ENCODE measurements around the gene ZNF415. TPM values are rescaled to one million over a fixed set of nuclear protein-coding genes. Genes with fewer than 3 reads are reported as not detected.

ZNF415 gene
- total and polyA plus RNA-seq, 9 of the 15 experiments (the other 6 are each of a cell fraction or from before 2014, with no cell fraction given), result 0.06 to 0.82 (median 0.14) TPM; not detected in 2

- no peak for TF ChIP-seq CREB3L1 (IDR thresholded peaks at IDR 0.05; ENCODE audit: borderline replicate concordance, low read depth)
- no peak for TF ChIP-seq SAFB2 (IDR thresholded peaks at IDR 0.05; ENCODE audit: borderline replicate concordance, low read depth, low read length, severe bottlenecking)
Observed at GRCh38 chr19:53057904-53058580, 74.7 kb downstream of the ZNF415 start (continued).

Other genes with a start within 250 kb of the ZNF415 start
Only the 7 nearest of the 13 such genes appear.
- not detected in 2 replicates for gene ERVV-1, start 119.0 kb downstream of the ZNF415 start, total RNA-seq (2014; rRNA removed)
- gene ERVV-1, start 119.0 kb downstream of the ZNF415 start, total RNA-seq (2014; rRNA removed; fragmentation: Illumina TruSeq; extraction: Trizol), result not detected in 2 replicates
- not detected in 2 replicates for gene ERVV-1, start 119.0 kb downstream of the ZNF415 start, total RNA-seq (2015; rRNA removed; fragmentation: Illumina TruSeq; extraction: Trizol)
- not detected in 2 replicates for gene ERVV-1, start 119.0 kb downstream of the ZNF415 start, total RNA-seq (2021)
- gene ERVV-1, start 119.0 kb downstream of the ZNF415 start, polyA plus RNA-seq (2011; rRNA removed), result 0.05 and 0.08 TPM in 2 replicates
- not detected in 2 replicates for gene ERVV-1, start 119.0 kb downstream of the ZNF415 start, polyA plus RNA-seq (2014; fragmentation: Illumina TruSeq; extraction: Trizol)
- gene ERVV-1, start 119.0 kb downstream of the ZNF415 start, polyA plus RNA-seq (2014; fragmentation: Nextera tagmentation; extraction: Ambion mirVana), result not detected
- gene ERVV-1, start 119.0 kb downstream of the ZNF415 start, polyA plus RNA-seq (2014; rRNA removed), result not detected in 2 replicates
- gene ERVV-2, start 88.2 kb downstream of the ZNF415 start, total RNA-seq (2014; rRNA removed), result not detected in 2 replicates
- gene ERVV-2, start 88.2 kb downstream of the ZNF415 start, total RNA-seq (2014; rRNA removed; fragmentation: Illumina TruSeq; extraction: Trizol), result 0.07 TPM in 1 of 2 replicates, not detected in the other
- gene ERVV-2, start 88.2 kb downstream of the ZNF415 start, total RNA-seq (2015; rRNA removed; fragmentation: Illumina TruSeq; extraction: Trizol), result 0.07 TPM in 1 of 2 replicates, not detected in the other
- gene ERVV-2, start 88.2 kb downstream of the ZNF415 start, total RNA-seq (2021), result 0.07 TPM in 1 of 2 replicates, not detected in the other
- 0.07 and 0.08 TPM in 2 replicates for gene ERVV-2, start 88.2 kb downstream of the ZNF415 start, polyA plus RNA-seq (2011; rRNA removed)
- gene ERVV-2, start 88.2 kb downstream of the ZNF415 start, polyA plus RNA-seq (2014; fragmentation: Illumina TruSeq; extraction: Trizol), result 0.07 TPM in 1 of 2 replicates, not detected in the other
- gene ERVV-2, start 88.2 kb downstream of the ZNF415 start, polyA plus RNA-seq (2014; fragmentation: Nextera tagmentation; extraction: Ambion mirVana), result not detected
- gene ERVV-2, start 88.2 kb downstream of the ZNF415 start, polyA plus RNA-seq (2014; rRNA removed), result not detected in 2 replicates
- 8.7 and 12.0 TPM in 2 replicates for gene ZNF160, start 29.5 kb downstream of the ZNF415 start, total RNA-seq (2014; rRNA removed)
- 17.6 and 19.1 TPM in 2 replicates for gene ZNF160, start 29.5 kb downstream of the ZNF415 start, total RNA-seq (2014; rRNA removed; fragmentation: Illumina TruSeq; extraction: Trizol)
- 12.4 and 13.0 TPM in 2 replicates for gene ZNF160, start 29.5 kb downstream of the ZNF415 start, total RNA-seq (2015; rRNA removed; fragmentation: Illumina TruSeq; extraction: Trizol)
- gene ZNF160, start 29.5 kb downstream of the ZNF415 start, total RNA-seq (2021), result 11.6 and 11.8 TPM in 2 replicates
- gene ZNF160, start 29.5 kb downstream of the ZNF415 start, polyA plus RNA-seq (2011; rRNA removed), result 21.3 and 22.1 TPM in 2 replicates
- gene ZNF160, start 29.5 kb downstream of the ZNF415 start, polyA plus RNA-seq (2014; fragmentation: Illumina TruSeq; extraction: Trizol), result 13.4 and 14.9 TPM in 2 replicates
- gene ZNF160, start 29.5 kb downstream of the ZNF415 start, polyA plus RNA-seq (2014; fragmentation: Nextera tagmentation; extraction: Ambion mirVana), result 1 to 10 TPM; 3.6 to 7.5 TPM
- 7.3 and 10.3 TPM in 2 replicates for gene ZNF160, start 29.5 kb downstream of the ZNF415 start, polyA plus RNA-seq (2014; rRNA removed)
- gene ZNF347, start 26.1 kb upstream of the ZNF415 start, total RNA-seq (2014; rRNA removed), result 3.8 and 5.0 TPM in 2 replicates
- 14.6 and 15.7 TPM in 2 replicates for gene ZNF347, start 26.1 kb upstream of the ZNF415 start, total RNA-seq (2014; rRNA removed; fragmentation: Illumina TruSeq; extraction: Trizol)
- gene ZNF347, start 26.1 kb upstream of the ZNF415 start, total RNA-seq (2015; rRNA removed; fragmentation: Illumina TruSeq; extraction: Trizol), result 9.1 TPM in 2 replicates
- gene ZNF347, start 26.1 kb upstream of the ZNF415 start, total RNA-seq (2021), result 7.4 and 8.8 TPM in 2 replicates
- 4.6 and 9.2 TPM in 2 replicates for gene ZNF347, start 26.1 kb upstream of the ZNF415 start, polyA plus RNA-seq (2011; rRNA removed)
- 6.6 and 7.1 TPM in 2 replicates for gene ZNF347, start 26.1 kb upstream of the ZNF415 start, polyA plus RNA-seq (2014; fragmentation: Illumina TruSeq; extraction: Trizol)
- 1 to 10 TPM; 3.5 to 5.2 TPM for gene ZNF347, start 26.1 kb upstream of the ZNF415 start, polyA plus RNA-seq (2014; fragmentation: Nextera tagmentation; extraction: Ambion mirVana)
- 5.3 and 5.5 TPM in 2 replicates for gene ZNF347, start 26.1 kb upstream of the ZNF415 start, polyA plus RNA-seq (2014; rRNA removed)
- 1.4 and 1.9 TPM in 2 replicates for gene ZNF665, start 60.4 kb upstream of the ZNF415 start, total RNA-seq (2014; rRNA removed)
- 4.3 and 4.9 TPM in 2 replicates for gene ZNF665, start 60.4 kb upstream of the ZNF415 start, total RNA-seq (2014; rRNA removed; fragmentation: Illumina TruSeq; extraction: Trizol)
- 2.4 and 2.6 TPM in 2 replicates for gene ZNF665, start 60.4 kb upstream of the ZNF415 start, total RNA-seq (2015; rRNA removed; fragmentation: Illumina TruSeq; extraction: Trizol)
- gene ZNF665, start 60.4 kb upstream of the ZNF415 start, total RNA-seq (2021), result 1.9 and 2.2 TPM in 2 replicates
- gene ZNF665, start 60.4 kb upstream of the ZNF415 start, polyA plus RNA-seq (2011; rRNA removed), result 5.3 and 7.6 TPM in 2 replicates
- 4.3 and 6.2 TPM in 2 replicates for gene ZNF665, start 60.4 kb upstream of the ZNF415 start, polyA plus RNA-seq (2014; fragmentation: Illumina TruSeq; extraction: Trizol)
- gene ZNF665, start 60.4 kb upstream of the ZNF415 start, polyA plus RNA-seq (2014; fragmentation: Nextera tagmentation; extraction: Ambion mirVana), result 1 to 10 TPM; 2.8 to 3.6 TPM
- 1.8 and 2.1 TPM in 2 replicates for gene ZNF665, start 60.4 kb upstream of the ZNF415 start, polyA plus RNA-seq (2014; rRNA removed)
- 1.5 and 1.6 TPM in 2 replicates for gene ZNF677, start 122.0 kb upstream of the ZNF415 start, total RNA-seq (2014; rRNA removed)
- 2.3 and 3.2 TPM in 2 replicates for gene ZNF677, start 122.0 kb upstream of the ZNF415 start, total RNA-seq (2014; rRNA removed; fragmentation: Illumina TruSeq; extraction: Trizol)
- 1.1 and 1.5 TPM in 2 replicates for gene ZNF677, start 122.0 kb upstream of the ZNF415 start, total RNA-seq (2015; rRNA removed; fragmentation: Illumina TruSeq; extraction: Trizol)
- 1.5 and 2.1 TPM in 2 replicates for gene ZNF677, start 122.0 kb upstream of the ZNF415 start, total RNA-seq (2021)
- 0.26 and 2.2 TPM in 2 replicates for gene ZNF677, start 122.0 kb upstream of the ZNF415 start, polyA plus RNA-seq (2011; rRNA removed)
- gene ZNF677, start 122.0 kb upstream of the ZNF415 start, polyA plus RNA-seq (2014; fragmentation: Illumina TruSeq; extraction: Trizol), result 2.0 and 2.3 TPM in 2 replicates
- 1 to 10 TPM; 1.8 to 2.1 TPM for gene ZNF677, start 122.0 kb upstream of the ZNF415 start, polyA plus RNA-seq (2014; fragmentation: Nextera tagmentation; extraction: Ambion mirVana)
- 1.6 and 4.0 TPM in 2 replicates for gene ZNF677, start 122.0 kb upstream of the ZNF415 start, polyA plus RNA-seq (2014; rRNA removed)
- gene VN1R2, start 125.4 kb upstream of the ZNF415 start, total RNA-seq (2014; rRNA removed), result not detected in 2 replicates
- not detected in 2 replicates for gene VN1R2, start 125.4 kb upstream of the ZNF415 start, total RNA-seq (2014; rRNA removed; fragmentation: Illumina TruSeq; extraction: Trizol)
- not detected in 2 replicates for gene VN1R2, start 125.4 kb upstream of the ZNF415 start, total RNA-seq (2015; rRNA removed; fragmentation: Illumina TruSeq; extraction: Trizol)
- gene VN1R2, start 125.4 kb upstream of the ZNF415 start, total RNA-seq (2021), result not detected in 2 replicates
- not detected in 2 replicates for gene VN1R2, start 125.4 kb upstream of the ZNF415 start, polyA plus RNA-seq (2011; rRNA removed)
- gene VN1R2, start 125.4 kb upstream of the ZNF415 start, polyA plus RNA-seq (2014; fragmentation: Illumina TruSeq; extraction: Trizol), result not detected in 2 replicates
- not detected for gene VN1R2, start 125.4 kb upstream of the ZNF415 start, polyA plus RNA-seq (2014; fragmentation: Nextera tagmentation; extraction: Ambion mirVana)
- not detected in 2 replicates for gene VN1R2, start 125.4 kb upstream of the ZNF415 start, polyA plus RNA-seq (2014; rRNA removed)

Measured in K562 (cell line).